Transverse colon (tissue), 4 donors: Measurements from ENCODE around the gene ILKAP.

Source experiments
- EP300 ChIP-seq: sonication (generic); formaldehyde crosslinking; IDR thresholded peaks from one replicate; pipeline ENCODE4 v1.6.1; 2017; ENCODE audit warnings: antibody characterized with exemption, low read depth
- POLR2A ChIP-seq: fragments of 450-650 bp; IDR thresholded peaks from one replicate; pipeline ENCODE4 v1.6.1; 2016; ENCODE audit warnings: antibody characterized with exemption, mild to moderate bottlenecking, moderate library complexity
- POLR2AphosphoS5 ChIP-seq, 3 donors: sonication (generic); formaldehyde crosslinking; IDR thresholded peaks; one replicate each; pipeline ENCODE4 v1.6.1; 2016; ENCODE audit warnings: antibody characterized with exemption in 3 of 3
- TF ChIP-seq, protein P1 (sequence below), 5 experiments: fragments of 200-600 bp in 3 of 5; fragments of 450-650 bp in 2 of 5; sonication (generic) in 3 of 5; IDR thresholded peaks; 1 replicate in 2 of 5; 2 replicates in 3 of 5; pipeline ENCODE4 v1.5.1; 2016 to 2017; ENCODE audit warnings: antibody characterized with exemption in 5 of 5, inconsistent platforms in 3 of 5, mild to moderate bottlenecking in 2 of 5, moderate library complexity in 1 of 5

DNA sequence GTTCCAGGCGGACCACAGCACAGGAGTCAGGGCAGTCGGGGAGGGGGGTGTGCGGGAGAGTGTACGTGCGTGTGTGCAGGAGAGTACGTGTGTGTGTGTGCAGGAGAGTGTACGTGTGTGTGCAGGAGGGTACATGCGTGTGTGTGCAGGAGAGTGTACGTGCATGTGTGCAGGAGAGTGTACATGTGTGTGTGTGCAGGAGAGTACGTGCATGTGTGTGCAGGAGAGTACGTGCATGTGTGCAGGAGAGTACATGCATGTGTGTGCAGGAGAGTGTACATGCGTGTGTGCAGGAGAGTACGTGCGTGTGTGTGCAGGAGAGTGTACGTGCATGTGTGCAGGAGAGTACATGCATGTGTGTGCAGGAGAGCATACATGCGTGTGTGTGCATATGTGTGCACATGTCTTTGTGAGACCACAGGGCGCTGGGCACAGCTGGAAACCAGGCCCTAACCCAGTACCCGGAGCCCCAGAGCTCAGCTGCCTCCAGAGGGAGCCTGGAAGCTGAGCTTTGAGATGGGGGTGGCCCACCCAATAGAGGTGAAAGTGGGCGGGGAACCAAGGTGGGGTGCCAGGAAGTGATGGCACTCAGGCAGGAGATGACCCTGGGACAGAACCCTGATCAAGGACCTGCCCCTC is 78.9 kb downstream of the ILKAP start:
- TF ChIP-seq POLR2A (no peak), EP300 (no peak), POLR2AphosphoS5 (IDR thresholded peaks at IDR 0.05) (no peak)
- TF ChIP-seq, protein P1, sequence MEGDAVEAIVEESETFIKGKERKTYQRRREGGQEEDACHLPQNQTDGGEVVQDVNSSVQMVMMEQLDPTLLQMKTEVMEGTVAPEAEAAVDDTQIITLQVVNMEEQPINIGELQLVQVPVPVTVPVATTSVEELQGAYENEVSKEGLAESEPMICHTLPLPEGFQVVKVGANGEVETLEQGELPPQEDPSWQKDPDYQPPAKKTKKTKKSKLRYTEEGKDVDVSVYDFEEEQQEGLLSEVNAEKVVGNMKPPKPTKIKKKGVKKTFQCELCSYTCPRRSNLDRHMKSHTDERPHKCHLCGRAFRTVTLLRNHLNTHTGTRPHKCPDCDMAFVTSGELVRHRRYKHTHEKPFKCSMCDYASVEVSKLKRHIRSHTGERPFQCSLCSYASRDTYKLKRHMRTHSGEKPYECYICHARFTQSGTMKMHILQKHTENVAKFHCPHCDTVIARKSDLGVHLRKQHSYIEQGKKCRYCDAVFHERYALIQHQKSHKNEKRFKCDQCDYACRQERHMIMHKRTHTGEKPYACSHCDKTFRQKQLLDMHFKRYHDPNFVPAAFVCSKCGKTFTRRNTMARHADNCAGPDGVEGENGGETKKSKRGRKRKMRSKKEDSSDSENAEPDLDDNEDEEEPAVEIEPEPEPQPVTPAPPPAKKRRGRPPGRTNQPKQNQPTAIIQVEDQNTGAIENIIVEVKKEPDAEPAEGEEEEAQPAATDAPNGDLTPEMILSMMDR (IDR thresholded peaks at IDR 0.05): no peak
